ENCODE data around the gene TMEM170B. TPM values are rescaled to one million over a fixed set of nuclear protein-coding genes. Genes with fewer than 3 reads are reported as not detected.

Gene TMEM170B
- total and polyA plus RNA-seq, 2 of the 8 experiments (the other 6 are each of a cell fraction or from before 2014, with no cell fraction given), result 0.80 to 4.3 TPM

DNA sequence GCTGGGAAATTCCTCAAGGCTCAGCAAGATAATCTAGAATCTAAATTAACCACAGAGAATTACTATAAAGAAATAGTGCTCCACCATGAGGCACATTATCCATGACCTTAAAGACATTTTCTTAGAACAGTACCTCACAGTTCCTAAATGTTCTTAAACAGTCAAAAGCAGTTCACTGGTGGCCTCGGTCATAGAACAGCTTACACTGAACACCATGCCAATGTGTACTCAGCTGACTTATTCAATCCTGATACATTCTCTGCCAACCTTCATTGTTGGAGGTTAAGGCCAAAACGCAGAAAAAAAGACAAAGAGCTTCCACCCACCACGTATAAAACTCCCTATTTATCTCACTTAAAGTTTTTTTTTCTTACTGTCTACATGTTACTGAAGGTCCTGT is 21.8 kb upstream of the TMEM170B start:
- no peak overlapping the region for H4K91ac ChIP-seq (replicated peaks; ENCODE audit: insufficient read length, low read length)
- no peak overlapping the region for H2BK20ac ChIP-seq (ENCODE audit: low read length)
- no peak overlapping the region for H3K56ac ChIP-seq (replicated peaks; ENCODE audit: insufficient read length, low read depth, low read length)
- H2BK12ac ChIP-seq (ENCODE audit: low read depth, low read length), result no peak overlapping the region
- ChIA-PET POLR2A (ENCODE audit: partially characterized antibody) (no interaction called here), CTCF (ENCODE audit: partially characterized antibody) (interaction anchor here (1.3 to 2.0 kb wide), 2 partner anchors 20 to 59 kb away, joined by 8 to 9 read pairs; no protein-coding TSS in a partner anchor)
- no peaks in the 10 kb centered on the region for H3K36me3 ChIP-seq (ENCODE audit: control insufficient read depth in 2 of 4, insufficient read depth in 4 of 4, low read length in 3 of 4)
- FAIRE-seq (no peak), DNase-seq (ENCODE audit: low read depth in 1 of 2, low spot score in 2 of 2) (no peak)
- H2BK15ac ChIP-seq (ENCODE audit: low read length), result no peak overlapping the region
- no peak overlapping the region for H3K9ac ChIP-seq (replicated peaks in 1 of 4; ENCODE audit: extremely low read depth in 1 of 4, low read depth in 3 of 4, low read length in 3 of 4)
- H3K79me1 ChIP-seq (ENCODE audit: low read depth, low read length), result no peaks in the 10 kb centered on the region
- no peaks in the 10 kb centered on the region for H3K23me2 ChIP-seq (ENCODE audit: low read depth, low read length)
- no peak overlapping the region for H3K23ac ChIP-seq (ENCODE audit: insufficient read length)
- no peaks in the 10 kb centered on the region for H3K27me3 ChIP-seq (replicated peaks in 1 of 4; ENCODE audit: control insufficient read depth in 3 of 4, extremely low read depth in 1 of 4, insufficient read depth in 3 of 4, low read length in 3 of 4)
- H3K14ac ChIP-seq (ENCODE audit: insufficient read length), result no peak overlapping the region
- H4K20me1 ChIP-seq (replicated peaks in 1 of 2; ENCODE audit: control insufficient read depth in 1 of 2, insufficient read depth in 2 of 2, low read length in 2 of 2), result no peaks in the 10 kb centered on the region
- H2AFZ ChIP-seq (ENCODE audit: low read length), result no peak overlapping the region
- no peak overlapping the region for H3K4ac ChIP-seq (replicated peaks; ENCODE audit: insufficient read length, low read depth, low read length)
- WGBS, 2 experiments (ENCODE audit: extremely low coverage in 1 of 2, insufficient coverage in 1 of 2, insufficient read length in 1 of 2, insufficient replicate concordance in 2 of 2, low coverage in 1 of 2, low lambda C conversion rate in 2 of 2, missing lambda C conversion rate in 1 of 2), result 84% methylated on average over 3 of the region's 3 CpGs; no CpG with 5 or more reads in 1 of the 2 experiments
- no peaks in the 10 kb centered on the region for H3K4me1 ChIP-seq (replicated peaks in 1 of 4; ENCODE audit: control insufficient read depth in 3 of 4, insufficient read depth in 4 of 4, low read length in 3 of 4)
- H4K5ac ChIP-seq (ENCODE audit: insufficient read length, low read depth, low read length), result no peak overlapping the region
- no peak overlapping the region for H3K4me3 ChIP-seq (ENCODE audit: extremely low read depth in 1 of 4, insufficient read depth in 2 of 4, low read depth in 3 of 4, low read length in 4 of 4)
- no peaks in the 10 kb centered on the region for H3K79me2 ChIP-seq (ENCODE audit: control insufficient read depth in 1 of 2, insufficient read depth in 2 of 2, low read length in 2 of 2)
- no peak overlapping the region for H2BK120ac ChIP-seq (replicated peaks; ENCODE audit: low read depth, low read length)
- H3K27ac ChIP-seq (ENCODE audit: low read depth, low read length), result no peak overlapping the region
- no peak overlapping the region for H3K18ac ChIP-seq (ENCODE audit: extremely low read depth, low read length)
- H2AK5ac ChIP-seq (ENCODE audit: low read depth, low read length), result no peak overlapping the region
- H2BK5ac ChIP-seq (ENCODE audit: low read depth, low read length), result no peak overlapping the region
- H4K8ac ChIP-seq (ENCODE audit: extremely low read depth, insufficient read depth, low read length), result no peak overlapping the region
- no peak overlapping the region for H3K4me2 ChIP-seq (ENCODE audit: insufficient read depth in 1 of 2, low read depth in 2 of 2, low read length in 2 of 2)
- no peaks in the 10 kb centered on the region for H3K9me3 ChIP-seq (ENCODE audit: insufficient read depth in 2 of 2, low read depth in 1 of 2, low read length in 1 of 2)
